ENCODE measurements around the gene TBC1D7. TPM values are rescaled to one million over a fixed set of nuclear protein-coding genes. Genes with fewer than 3 reads are reported as not detected.

TBC1D7 gene
- total and polyA plus RNA-seq, 2 donors from 2014 or later, result 12.9 to 39.4 TPM

GRCh38 chr6:13354331-13355042, 26.1 kb upstream of the TBC1D7 start:
- intact Hi-C loops (cut with DNase I), result no loop called here
- Histone ChIP-seq H3K27ac (ENCODE audit: low read depth in 2 of 2, low read length in 2 of 2) (no peak overlapping the region), H3K4me3 (ENCODE audit: low read length in 3 of 3) (no peak overlapping the region), H3K9me3 (ENCODE audit: control insufficient read depth in 2 of 3, insufficient read depth in 1 of 3, low read length in 3 of 3) (no peaks in the 10 kb centered on the region), H3K36me3 (ENCODE audit: control insufficient read depth in 2 of 3, insufficient read depth in 3 of 3, low read length in 3 of 3) (no peaks in the 10 kb centered on the region), H3K9ac (ENCODE audit: low read length in 3 of 3) (no peak overlapping the region), H3K4me1 (ENCODE audit: control insufficient read depth in 2 of 3, insufficient read depth in 2 of 3, low read depth in 1 of 3, low read length in 3 of 3) (no peaks in the 10 kb centered on the region), H3K27me3 (ENCODE audit: control insufficient read depth, insufficient read depth, low read length) (no peaks in the 10 kb centered on the region)
- no peak for TF ChIP-seq CTCF (IDR thresholded peaks at IDR 0.05; ENCODE audit: borderline replicate concordance, extremely low read depth, insufficient read depth)
- FAIRE-seq (no peak), DNase-seq (peak in 3 of 5 donors; percentile 16 to 71 (median 55))

- no peaks in the 10 kb centered on the region for H3K4me1 ChIP-seq (ENCODE audit: control insufficient read depth in 2 of 3, insufficient read depth in 2 of 3, low read depth in 1 of 3, low read length in 3 of 3)
- no peak for TF ChIP-seq CTCF (IDR thresholded peaks at IDR 0.05; ENCODE audit: borderline replicate concordance, extremely low read depth, insufficient read depth)
Measured at GRCh38 chr6:13352165-13352564, 23.8 kb upstream of the TBC1D7 start.

GRCh38 chr6:13351271-13351670, 22.9 kb upstream of the TBC1D7 start:
- no peaks in the 10 kb centered on the region for H3K9me3 ChIP-seq (ENCODE audit: control insufficient read depth in 2 of 3, insufficient read depth in 1 of 3, low read length in 3 of 3)
- no peak for FAIRE-seq
- intact Hi-C loops (cut with DNase I), result no loop called here

More at GRCh38 chr6:13352165-13352564, 23.8 kb upstream of the TBC1D7 start:
- no peak overlapping the region for H3K9ac ChIP-seq (ENCODE audit: low read length in 3 of 3)
- DNase-seq (no peak), FAIRE-seq (no peak)
- H3K27ac ChIP-seq (ENCODE audit: low read depth in 2 of 2, low read length in 2 of 2), result no peak overlapping the region
- H3K9me3 ChIP-seq (ENCODE audit: control insufficient read depth in 2 of 3, insufficient read depth in 1 of 3, low read length in 3 of 3), result no peaks in the 10 kb centered on the region
- no peaks in the 10 kb centered on the region for H3K36me3 ChIP-seq (ENCODE audit: control insufficient read depth in 2 of 3, insufficient read depth in 3 of 3, low read length in 3 of 3)
- H3K27me3 ChIP-seq (ENCODE audit: control insufficient read depth, insufficient read depth, low read length), result no peaks in the 10 kb centered on the region
- H3K4me3 ChIP-seq (ENCODE audit: low read length in 3 of 3), result no peak overlapping the region
- intact Hi-C loops (cut with DNase I), result no loop called here

More at GRCh38 chr6:13351271-13351670, 22.9 kb upstream of the TBC1D7 start:
- no peaks in the 10 kb centered on the region for H3K27me3 ChIP-seq (ENCODE audit: control insufficient read depth, insufficient read depth, low read length)
- H3K36me3 ChIP-seq (ENCODE audit: control insufficient read depth in 2 of 3, insufficient read depth in 3 of 3, low read length in 3 of 3), result no peaks in the 10 kb centered on the region
- H3K9ac ChIP-seq (ENCODE audit: low read length in 3 of 3), result no peak overlapping the region
- no peak overlapping the region for H3K27ac ChIP-seq (ENCODE audit: low read depth in 2 of 2, low read length in 2 of 2)
- DNase-seq, result no peak
- no peak for TF ChIP-seq CTCF (IDR thresholded peaks at IDR 0.05; ENCODE audit: borderline replicate concordance, extremely low read depth, insufficient read depth)
- no peak overlapping the region for H3K4me3 ChIP-seq (ENCODE audit: low read length in 3 of 3)
- H3K4me1 ChIP-seq (ENCODE audit: control insufficient read depth in 2 of 3, insufficient read depth in 2 of 3, low read depth in 1 of 3, low read length in 3 of 3), result no peaks in the 10 kb centered on the region

All from kidney (tissue), 14 donors.